Smooth muscle cell of the coronary artery (primary cell): Measurements from ENCODE around the gene PPP1R10. TPM values are rescaled to one million over a fixed set of nuclear protein-coding genes. Genes with fewer than 3 reads are reported as not detected.

Experiments
- total RNA-seq: library from RNA; depleted of rRNA; stranded (reverse); fragments of >200 nt; gene quantifications from 2 replicates; pipeline ENCODE4 v1.2.3, GENCODE V29; 2014; ENCODE audit warnings: low replicate concordance

Gene PPP1R10
- 7.3 and 10.0 TPM in 2 replicates for total RNA-seq

GRCh38 chr6:30616811-30617564, at the start of gene PPP1R10:
PPP1R10 (minus strand) TSS chr6:30617243; CDS start chr6:30609944, 7,299 bp downstream.

DNA sequence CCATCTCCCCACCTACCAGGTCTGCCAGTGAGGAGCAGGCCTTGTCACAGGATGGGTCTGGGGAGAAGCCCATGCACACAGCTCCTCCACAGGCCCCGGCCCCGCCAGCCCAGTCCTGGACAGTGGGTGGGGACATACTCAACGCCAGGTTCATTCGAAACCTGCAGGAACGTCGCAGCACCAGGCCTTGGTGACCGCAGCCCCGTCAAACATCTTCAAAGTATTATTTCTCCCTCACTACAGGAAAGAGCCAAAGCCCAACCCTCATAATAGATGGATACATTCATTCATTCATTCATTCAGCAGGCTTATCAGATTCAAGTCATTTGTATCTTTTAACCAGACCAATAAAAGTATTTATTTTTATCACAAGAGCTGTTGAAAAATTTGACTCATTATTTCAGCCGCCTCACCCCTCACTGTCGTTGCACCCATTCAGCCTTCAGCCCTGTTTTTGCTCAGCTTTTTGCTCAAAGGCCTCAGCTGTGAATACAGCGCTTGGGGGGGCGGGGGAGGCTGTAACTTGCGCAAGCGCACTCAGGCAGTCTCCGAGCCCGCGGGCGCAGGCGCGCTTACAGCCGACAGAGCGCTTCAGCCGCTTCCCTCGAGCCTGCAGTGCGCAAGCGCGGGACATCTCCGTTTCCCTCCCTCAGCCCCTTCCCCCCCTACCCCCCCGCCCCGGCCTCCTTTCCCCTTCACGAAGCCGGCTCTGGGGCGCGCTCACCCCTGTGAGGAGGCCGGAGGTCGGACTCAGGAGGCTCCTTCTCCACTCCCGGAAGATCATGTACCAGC, 29.6 kb upstream of the PPP1R10 start, which contains the start of gene C6orf136:
Gene C6orf136, plus strand, starts transcription at position 684 of the 792 bp plus-strand sequence. Its CDS starts 99 bp downstream, at position 783.

GRCh38 chr6:30626484-30627366, 9.7 kb upstream of the PPP1R10 start, which contains the start of gene ATAT1:
ATAT1 (plus strand) TSS chr6:30626874.

DNA sequence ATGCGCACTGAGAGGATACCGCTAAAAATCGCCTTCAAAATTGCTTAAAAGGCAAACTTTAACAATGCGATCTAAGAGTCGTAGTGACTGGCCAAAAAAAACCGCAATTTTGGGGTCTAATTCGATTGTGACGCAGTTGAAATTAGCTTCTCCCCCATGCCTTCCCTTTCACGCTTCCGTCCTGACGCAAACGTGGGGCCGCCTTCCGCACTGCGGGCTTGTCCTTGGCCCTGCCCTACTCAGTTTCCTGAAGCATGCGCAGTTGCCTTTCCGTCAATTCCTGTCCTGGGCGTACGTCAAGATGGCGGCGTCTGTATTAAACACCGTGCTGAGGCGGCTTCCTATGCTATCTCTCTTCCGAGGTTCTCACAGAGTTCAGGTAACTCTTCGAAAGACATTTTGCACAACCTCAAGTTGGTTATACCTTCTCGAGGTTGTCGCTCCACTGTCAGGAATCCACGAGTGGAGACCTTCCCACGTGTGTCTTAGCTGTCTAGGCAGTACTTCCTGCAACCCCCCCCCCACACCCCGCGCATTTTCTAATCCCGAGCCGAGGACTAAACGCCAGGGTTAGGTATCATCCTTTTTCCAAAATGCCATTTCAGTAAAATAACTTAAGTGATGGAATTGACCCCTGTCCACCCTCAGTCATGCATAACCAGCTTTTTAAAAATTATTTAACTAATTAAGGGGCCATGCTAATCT, 674 bp upstream of the PPP1R10 start, which contains the start of gene MRPS18B:
Gene MRPS18B, plus strand, starts transcription at position 276 of the 705 bp plus-strand sequence. Its CDS starts 26 bp downstream, at position 302.

GRCh38 chr6:30571075-30571761, 45.8 kb downstream of the PPP1R10 start, which contains the start of gene ABCF1:
ABCF1 (plus strand) TSS chr6:30571442; CDS start chr6:30571488, 46 bp downstream.

GRCh38 chr6:30556906-30557682, 59.9 kb downstream of the PPP1R10 start, which contains the start of gene PRR3:
PRR3 (plus strand) TSS chr6:30557295; CDS start chr6:30557345, 50 bp downstream.

GRCh38 chr6:30556066-30556905, 60.8 kb downstream of the PPP1R10 start, which contains the start of gene GNL1:
GNL1 (minus strand) TSS chr6:30556489; CDS start chr6:30556203, 286 bp downstream.

Other genes with a start within 250 kb of the PPP1R10 start
- 159 and 210 TPM in 2 replicates for gene HLA-E, start 127.7 kb downstream of the PPP1R10 start, total RNA-seq
- 48.1 and 59.3 TPM in 2 replicates for gene GNL1, start 60.8 kb downstream of the PPP1R10 start, total RNA-seq
- gene PRR3, start 59.9 kb downstream of the PPP1R10 start, total RNA-seq, result 3.9 and 6.0 TPM in 2 replicates
- gene ABCF1, start 45.8 kb downstream of the PPP1R10 start, total RNA-seq, result 36.5 and 46.5 TPM in 2 replicates
- gene MRPS18B, start 597 bp upstream of the PPP1R10 start, total RNA-seq, result 36.3 and 43.5 TPM in 2 replicates
- 2.5 and 4.0 TPM in 2 replicates for gene ATAT1, start 9.6 kb upstream of the PPP1R10 start, total RNA-seq
- 2.5 and 2.7 TPM in 2 replicates for gene C6orf136, start 29.9 kb upstream of the PPP1R10 start, total RNA-seq
- gene DHX16, start 55.8 kb upstream of the PPP1R10 start, total RNA-seq, result 34.6 and 46.2 TPM in 2 replicates
- gene PPP1R18, start 69.4 kb upstream of the PPP1R10 start, total RNA-seq, result 28.8 and 52.0 TPM in 2 replicates
- gene NRM, start 73.7 kb upstream of the PPP1R10 start, total RNA-seq, result 1.2 and 1.5 TPM in 2 replicates
- gene MDC1, start 100.0 kb upstream of the PPP1R10 start, total RNA-seq, result 1.8 and 5.0 TPM in 2 replicates
- gene TUBB, start 103.1 kb upstream of the PPP1R10 start, total RNA-seq, result 361 and 456 TPM in 2 replicates
- gene FLOT1, start 125.4 kb upstream of the PPP1R10 start, total RNA-seq, result 79.3 and 96.3 TPM in 2 replicates
- gene IER3, start 127.3 kb upstream of the PPP1R10 start, total RNA-seq, result 9.6 and 164 TPM in 2 replicates